ENCODE results near the gene PRAMEF18.
"Not testable (repeated sequence)": the region's sequence is repeated elsewhere in the genome, so short reads cannot be mapped to it uniquely, and the experiment has no call there.

Gene PRAMEF18

GRCh38 chr1:13201309-13201708, 24.6 kb downstream of the PRAMEF18 start, which contains the start of gene PRAMEF13:
PRAMEF13 (minus strand) TSS chr1:13201409; CDS start chr1:13199589, 1,820 bp downstream.
- DNase-seq (ENCODE audit: low read depth, low spot score), result not testable (repeated sequence)
